H1 (cell line): ENCODE results near the gene TSPAN6. TPM values are rescaled to one million over a fixed set of nuclear protein-coding genes. Genes with fewer than 3 reads are reported as not detected.

ENCODE experiments used
- EZH2 ChIP-seq: fragments of 200-600 bp; sonication (generic); IDR thresholded peaks from 2 replicates; pipeline ENCODE4 v1.7.1; 2012; ENCODE audit warnings: low read depth, mild to moderate bottlenecking, moderate library complexity, low read length, inconsistent platforms; ENCODE audit not compliant: severe bottlenecking
- polyA plus RNA-seq, 7 experiments: library from polyadenylated mRNA; depleted of rRNA in 3 of 7; stranded (reverse) in 5 of 7; unstranded in 2 of 7; fragments of >200 nt in 5 of 7; fragments of 200-250 nt in 2 of 7; gene quantifications; 1 replicate in 5 of 7; 2 replicates in 1 of 7; 4 replicates in 1 of 7; pipeline versions ENCODE4 v1.2.1 to v1.2.3, GENCODE V29; 2011 to 2013; ENCODE audit warnings: missing spikeins in 2 of 7, mixed read lengths in 2 of 7
- total RNA-seq: library from RNA; stranded (reverse); fragmentation: NEBNext Ultra II Directional; extraction: Animal tissue kit (Norgen Biotek cat#: 25700); gene quantifications from 2 replicates; pipeline ENCODE4 v1.2.1, GENCODE V29; 2021

The TSPAN6 gene
- total and polyA plus RNA-seq, 2 of the 8 experiments (the other 6 are each of a cell fraction or from before 2014, with no cell fraction given), result 58.1 to 67.7 TPM

DNA sequence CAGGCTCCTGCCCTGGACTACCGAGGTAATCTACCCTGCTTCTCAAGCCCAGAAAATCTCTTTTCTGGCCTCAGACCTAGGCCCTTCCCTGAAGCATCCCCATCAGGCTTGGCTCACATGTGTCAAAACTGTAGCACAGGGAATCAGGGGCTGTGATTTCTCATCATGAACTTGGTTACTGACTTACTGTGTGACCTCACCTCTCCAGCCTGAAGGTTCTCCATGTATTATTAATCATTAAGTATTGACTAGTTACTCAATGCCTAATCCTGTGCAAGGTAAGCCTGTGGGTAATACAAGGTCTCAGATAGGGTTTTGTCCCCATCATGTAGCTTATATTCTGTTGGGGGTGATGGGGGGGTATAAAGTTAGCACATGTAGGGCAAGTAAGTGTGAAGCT lies 14.2 kb upstream of the TSPAN6 start (continued):
- no peak for TF ChIP-seq EZH2
